Tibial nerve (tissue), 4 donors: ENCODE data around the gene COX14. TPM values are rescaled to one million over a fixed set of nuclear protein-coding genes. Genes with fewer than 3 reads are reported as not detected.

ENCODE experiments used
- DNase-seq, 2 donors: peaks; one replicate each; pipeline ENCODE4 v3.0.0-alpha.2; 2019; ENCODE audit warnings: low spot score in 2 of 2
- H3K27ac ChIP-seq, 4 donors: fragments of 200-600 bp; sonication (generic) in 3 of 4; one replicate each; pipeline ENCODE4 v1.5.1; 2017 to 2019; ENCODE audit warnings: mild to moderate bottlenecking in 1 of 4
- H3K27me3 ChIP-seq, 2 donors: fragments of 200-600 bp; sonication (generic) in 1 of 2; one replicate each; pipeline versions ENCODE4 v1.5.1 to v1.6.0; 2017 to 2019
- H3K36me3 ChIP-seq, 3 donors: fragments of 200-600 bp; sonication (generic); one replicate each; pipeline ENCODE4 v1.5.1; 2018 to 2019
- H3K4me1 ChIP-seq, 4 donors: fragments of 200-600 bp; sonication (generic) in 3 of 4; one replicate each; pipeline ENCODE4 v1.5.1; 2017 to 2019
- H3K4me3 ChIP-seq, 4 donors: fragments of 200-600 bp; sonication (generic) in 3 of 4; one replicate each; pipeline ENCODE4 v1.5.1; 2017 to 2019; ENCODE audit warnings: mild to moderate bottlenecking in 1 of 4, moderate library complexity in 1 of 4
- H3K9me3 ChIP-seq, 4 donors: fragments of 200-600 bp; sonication (generic) in 3 of 4; one replicate each; pipeline ENCODE4 v1.5.1; 2017 to 2019
- CTCF ChIP-seq, 5 experiments: fragments of 200-600 bp in 3 of 5; fragments of 450-650 bp in 2 of 5; sonication (generic) in 3 of 5; IDR thresholded peaks; one replicate each; pipeline ENCODE4 v1.5.1; 2016 to 2019; ENCODE audit warnings: antibody characterized with exemption in 5 of 5, mild to moderate bottlenecking in 3 of 5, moderate library complexity in 2 of 5
- EP300 ChIP-seq, 2 donors: sonication (generic); formaldehyde crosslinking; IDR thresholded peaks; one replicate each; pipeline ENCODE4 v1.6.1; 2017; ENCODE audit warnings: antibody characterized with exemption in 2 of 2, mild to moderate bottlenecking in 1 of 2
- POLR2A ChIP-seq, 2 donors: fragments of 450-650 bp; IDR thresholded peaks; one replicate each; pipeline ENCODE4 v1.6.1; 2017; ENCODE audit warnings: antibody characterized with exemption in 2 of 2, mild to moderate bottlenecking in 2 of 2, moderate library complexity in 2 of 2
- WGBS, 2 donors: methylation state at CpG; one replicate each; pipeline ENCODE4 v1.1.5; 2018; 5-methylcytosine and 5-hydroxymethylcytosine counted together
- total RNA-seq, 4 donors: library from RNA; depleted of rRNA; stranded (reverse); fragments of >200 nt; gene quantifications; one replicate each; pipeline ENCODE4 v1.1.0, GENCODE V29; 2016

Gene COX14
- total RNA-seq, 4 donors from 2014 or later, result 35.8 to 91.5 (median 55.2) TPM

DNA sequence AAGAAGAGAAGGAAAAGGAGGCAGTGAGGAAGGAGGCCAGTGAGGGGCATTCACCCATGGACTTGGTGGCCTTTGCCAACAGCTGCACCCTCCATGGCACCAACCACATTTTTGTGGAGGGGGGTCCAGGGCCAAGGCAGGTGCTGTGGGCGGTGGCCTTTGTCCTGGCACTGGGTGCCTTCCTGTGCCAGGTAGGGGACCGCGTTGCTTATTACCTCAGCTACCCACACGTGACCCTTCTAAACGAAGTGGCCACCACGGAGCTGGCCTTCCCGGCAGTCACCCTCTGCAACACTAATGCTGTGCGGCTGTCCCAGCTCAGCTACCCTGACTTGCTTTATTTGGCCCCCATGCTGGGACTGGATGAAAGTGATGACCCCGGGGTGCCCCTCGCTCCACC, 38.3 kb upstream of the COX14 start:
- no peaks in the 10 kb centered on the region for H3K27me3 ChIP-seq

DNA sequence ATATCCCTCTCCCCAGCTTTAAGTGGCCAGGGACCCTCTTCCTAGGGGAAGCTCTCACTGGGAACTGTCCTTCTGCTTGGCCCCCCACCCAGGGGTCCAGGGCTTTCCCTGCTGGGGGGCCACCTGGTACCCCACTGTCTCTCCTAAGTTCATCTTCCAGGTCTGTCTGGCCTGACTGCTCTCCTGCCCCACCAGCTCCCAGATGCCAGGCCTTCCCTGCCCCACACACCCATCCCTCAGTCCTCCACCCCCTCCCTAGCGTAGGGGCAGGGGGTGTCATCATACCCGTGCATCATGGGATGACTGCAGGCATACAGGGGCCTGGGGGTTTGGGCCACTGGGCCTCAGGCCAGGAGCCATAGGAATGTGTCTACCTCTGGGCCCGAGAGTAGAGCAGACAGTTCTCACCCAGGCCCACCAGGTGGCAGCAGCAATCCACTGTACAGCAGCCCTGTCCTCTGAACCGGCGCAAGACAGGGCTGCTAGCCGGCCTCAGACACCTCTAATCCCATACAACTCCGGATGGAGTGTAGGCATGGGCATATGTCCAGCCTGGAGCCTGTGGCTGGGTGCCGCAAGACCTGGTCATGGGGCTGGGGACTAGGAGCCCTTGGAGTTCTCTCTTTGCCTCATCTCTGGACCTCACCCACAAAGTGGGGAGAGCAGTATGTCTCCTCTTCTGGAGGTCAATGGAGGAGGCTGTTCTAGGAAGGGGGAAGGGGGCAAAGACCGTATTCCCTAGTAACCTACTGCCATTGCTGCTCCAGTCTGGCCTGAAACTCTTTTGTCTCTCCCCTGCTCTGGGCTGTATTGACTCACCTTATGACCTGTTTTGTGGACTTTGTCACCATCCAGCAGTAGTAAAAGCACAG, 36.9 kb upstream of the COX14 start:
- no peaks in the 10 kb centered on the region for H3K9me3 ChIP-seq
- H3K4me1 ChIP-seq, result peaks cover 0 to 12% (median 0%) of the 10 kb centered on the region in 4 donors
- H3K36me3 ChIP-seq, result no peaks in the 10 kb centered on the region
- 5 to 9% methylated on average over 8 to 9 of the region's 9 CpGs for WGBS, 2 donors
- peak; percentile 91 to 98 (median 93) for TF ChIP-seq CTCF (IDR thresholded peaks at IDR 0.05)
- TF ChIP-seq POLR2A (IDR thresholded peaks at IDR 0.05), result no peak
- no peak for TF ChIP-seq EP300 (IDR thresholded peaks at IDR 0.05)
- H3K27ac ChIP-seq, result no peak overlapping the region
- DNase-seq, result peak; percentile 66 to 85
- no peaks in the 10 kb centered on the region for H3K27me3 ChIP-seq
- H3K4me3 ChIP-seq, result no peak overlapping the region

More for the DNA sequence above, 38.3 kb upstream of the COX14 start:
- TF ChIP-seq CTCF (IDR thresholded peaks at IDR 0.05) (no peak), EP300 (IDR thresholded peaks at IDR 0.05) (no peak), POLR2A (IDR thresholded peaks at IDR 0.05) (no peak)
- no peaks in the 10 kb centered on the region for H3K9me3 ChIP-seq
- no peaks in the 10 kb centered on the region for H3K36me3 ChIP-seq
- 80 to 89% methylated on average over 9 to 10 of the region's 10 CpGs for WGBS, 2 donors
- no peak overlapping the region for H3K4me3 ChIP-seq
- no peak for DNase-seq
- no peak overlapping the region for H3K27ac ChIP-seq
- peaks cover 0 to 13% (median 0%) of the 10 kb centered on the region in 4 donors for H3K4me1 ChIP-seq

- Histone ChIP-seq H3K27me3 (no peaks in the 10 kb centered on the region), H3K36me3 (no peaks in the 10 kb centered on the region), H3K4me1 (peaks cover 0 to 8% (median 0%) of the 10 kb centered on the region in 4 donors), H3K4me3 (no peak overlapping the region), H3K27ac (no peak overlapping the region), H3K9me3 (no peaks in the 10 kb centered on the region)
- TF ChIP-seq EP300 (IDR thresholded peaks at IDR 0.05) (no peak), CTCF (IDR thresholded peaks at IDR 0.05) (no peak)
- no peak for DNase-seq
- 92 to 100% methylated on average over 1 of the region's 1 CpG for WGBS, 2 donors
Measured at GRCh38 chr12:50075808-50076170, 36.2 kb upstream of the COX14 start.

- Histone ChIP-seq H3K27me3 (no peaks in the 10 kb centered on the region), H3K27ac (no peak overlapping the region), H3K36me3 (no peaks in the 10 kb centered on the region), H3K9me3 (no peaks in the 10 kb centered on the region), H3K4me1 (peaks cover 0 to 13% (median 2%) of the 10 kb centered on the region in 4 donors), H3K4me3 (no peak overlapping the region)
- DNase-seq, result no peak
- TF ChIP-seq POLR2A (IDR thresholded peaks at IDR 0.05) (no peak), EP300 (IDR thresholded peaks at IDR 0.05) (no peak), CTCF (IDR thresholded peaks at IDR 0.05) (no peak)
- 83 to 84% methylated on average over 12 of the region's 12 CpGs for WGBS, 2 donors
Measured at GRCh38 chr12:50077099-50077498, 34.9 kb upstream of the COX14 start.

- Histone ChIP-seq H3K27me3 (no peaks in the 10 kb centered on the region), H3K27ac (no peak overlapping the region), H3K9me3 (no peaks in the 10 kb centered on the region), H3K4me1 (peaks cover 0 to 14% (median 2%) of the 10 kb centered on the region in 4 donors), H3K36me3 (no peaks in the 10 kb centered on the region), H3K4me3 (no peak overlapping the region)
- DNase-seq, result no peak
- 91 to 93% methylated on average over 10 of the region's 10 CpGs for WGBS, 2 donors
- TF ChIP-seq POLR2A (IDR thresholded peaks at IDR 0.05), result no peak
- no peak for TF ChIP-seq CTCF (IDR thresholded peaks at IDR 0.05)
- TF ChIP-seq EP300 (IDR thresholded peaks at IDR 0.05), result no peak
Measured at GRCh38 chr12:50078281-50078680, 33.8 kb upstream of the COX14 start.
